ENCODE measurements around the gene DPH5.

GRCh38 chr1:101039245-101039644, 13.7 kb upstream of the DPH5 start:
- TF ChIP-seq, protein P1, sequence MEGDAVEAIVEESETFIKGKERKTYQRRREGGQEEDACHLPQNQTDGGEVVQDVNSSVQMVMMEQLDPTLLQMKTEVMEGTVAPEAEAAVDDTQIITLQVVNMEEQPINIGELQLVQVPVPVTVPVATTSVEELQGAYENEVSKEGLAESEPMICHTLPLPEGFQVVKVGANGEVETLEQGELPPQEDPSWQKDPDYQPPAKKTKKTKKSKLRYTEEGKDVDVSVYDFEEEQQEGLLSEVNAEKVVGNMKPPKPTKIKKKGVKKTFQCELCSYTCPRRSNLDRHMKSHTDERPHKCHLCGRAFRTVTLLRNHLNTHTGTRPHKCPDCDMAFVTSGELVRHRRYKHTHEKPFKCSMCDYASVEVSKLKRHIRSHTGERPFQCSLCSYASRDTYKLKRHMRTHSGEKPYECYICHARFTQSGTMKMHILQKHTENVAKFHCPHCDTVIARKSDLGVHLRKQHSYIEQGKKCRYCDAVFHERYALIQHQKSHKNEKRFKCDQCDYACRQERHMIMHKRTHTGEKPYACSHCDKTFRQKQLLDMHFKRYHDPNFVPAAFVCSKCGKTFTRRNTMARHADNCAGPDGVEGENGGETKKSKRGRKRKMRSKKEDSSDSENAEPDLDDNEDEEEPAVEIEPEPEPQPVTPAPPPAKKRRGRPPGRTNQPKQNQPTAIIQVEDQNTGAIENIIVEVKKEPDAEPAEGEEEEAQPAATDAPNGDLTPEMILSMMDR (IDR thresholded peaks at IDR 0.05; ENCODE audit: low read length) = no peak
- no peak for TF ChIP-seq EZH2phosphoT487 (IDR thresholded peaks at IDR 0.05; ENCODE audit: low read length)
- TF ChIP-seq EZH2 (optimal IDR thresholded peaks at IDR 0.05; ENCODE audit: low read depth, low read length) = no peak

All from MM.1S (cell line).